Measurements from ENCODE around the gene GPANK1.

DNA sequence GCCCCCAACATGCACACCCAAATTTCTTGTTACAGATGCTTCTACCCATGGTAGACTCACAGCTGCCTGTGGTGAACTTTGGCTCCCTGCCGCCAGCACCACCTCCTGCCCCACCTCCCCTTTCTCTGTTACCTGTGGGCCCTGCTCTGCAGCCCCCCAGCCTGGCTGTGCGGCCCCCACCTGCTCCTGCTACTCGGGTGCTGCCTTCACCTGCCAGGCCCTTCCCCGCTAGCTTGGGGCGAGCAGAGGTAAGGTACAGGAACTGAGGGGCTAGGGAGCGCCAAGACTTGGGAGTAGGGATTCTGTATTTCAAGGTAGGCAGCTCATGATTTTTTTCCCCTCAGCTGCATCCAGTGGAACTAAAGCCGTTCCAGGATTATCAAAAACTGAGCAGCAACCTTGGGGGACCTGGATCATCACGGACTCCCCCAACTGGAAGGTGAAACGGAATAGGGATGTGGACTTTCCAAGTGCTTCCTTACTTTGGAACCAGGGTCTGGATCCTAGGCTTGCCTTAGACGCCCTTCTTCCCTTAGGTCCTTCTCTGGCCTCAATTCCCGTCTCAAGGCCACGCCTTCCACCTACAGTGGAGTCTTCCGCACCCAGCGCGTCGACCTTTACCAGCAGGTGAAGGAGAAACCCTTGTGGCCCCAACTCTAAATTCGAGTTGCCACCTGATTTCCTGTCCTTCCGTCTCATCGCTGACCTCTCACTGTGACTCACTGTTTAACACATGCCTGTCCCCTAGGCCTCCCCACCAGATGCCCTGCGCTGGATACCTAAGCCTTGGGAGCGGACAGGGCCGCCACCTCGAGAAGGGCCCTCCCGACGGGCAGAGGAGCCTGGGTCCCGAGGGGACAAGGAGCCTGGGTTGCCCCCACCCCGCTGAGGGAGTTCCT, 27.9 kb downstream of the GPANK1 start:
- TF ChIP-seq, protein P1, sequence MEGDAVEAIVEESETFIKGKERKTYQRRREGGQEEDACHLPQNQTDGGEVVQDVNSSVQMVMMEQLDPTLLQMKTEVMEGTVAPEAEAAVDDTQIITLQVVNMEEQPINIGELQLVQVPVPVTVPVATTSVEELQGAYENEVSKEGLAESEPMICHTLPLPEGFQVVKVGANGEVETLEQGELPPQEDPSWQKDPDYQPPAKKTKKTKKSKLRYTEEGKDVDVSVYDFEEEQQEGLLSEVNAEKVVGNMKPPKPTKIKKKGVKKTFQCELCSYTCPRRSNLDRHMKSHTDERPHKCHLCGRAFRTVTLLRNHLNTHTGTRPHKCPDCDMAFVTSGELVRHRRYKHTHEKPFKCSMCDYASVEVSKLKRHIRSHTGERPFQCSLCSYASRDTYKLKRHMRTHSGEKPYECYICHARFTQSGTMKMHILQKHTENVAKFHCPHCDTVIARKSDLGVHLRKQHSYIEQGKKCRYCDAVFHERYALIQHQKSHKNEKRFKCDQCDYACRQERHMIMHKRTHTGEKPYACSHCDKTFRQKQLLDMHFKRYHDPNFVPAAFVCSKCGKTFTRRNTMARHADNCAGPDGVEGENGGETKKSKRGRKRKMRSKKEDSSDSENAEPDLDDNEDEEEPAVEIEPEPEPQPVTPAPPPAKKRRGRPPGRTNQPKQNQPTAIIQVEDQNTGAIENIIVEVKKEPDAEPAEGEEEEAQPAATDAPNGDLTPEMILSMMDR (IDR thresholded peaks at IDR 0.05): no peak
- no peak for TF ChIP-seq POLR2A (IDR thresholded peaks at IDR 0.05)

Measured in adrenal gland (tissue), 5 donors.